Right lobe of liver (tissue), 4 donors: Measurements from ENCODE around the gene SCTR.

Experiments used
- CTCF ChIP-seq, 4 donors: fragments of 200-600 bp in 3 of 4; fragments of 450-650 bp in 1 of 4; IDR thresholded peaks; one replicate each; pipeline versions ENCODE4 v1.5.1 to v1.8.0; 2016 to 2022; ENCODE audit warnings: antibody characterized with exemption in 4 of 4, mild to moderate bottlenecking in 2 of 4
- POLR2A ChIP-seq: fragments of 450-650 bp; IDR thresholded peaks from one replicate; pipeline ENCODE4 v1.6.1; 2017; ENCODE audit warnings: antibody characterized with exemption, mild to moderate bottlenecking
- donor health status: DM: no; HTN: no; CAD: no.
- donor health status: DM: no; HTN: no; CAD: no.
- donor health status: DM: no; HTN: yes; CAD: no.

DNA sequence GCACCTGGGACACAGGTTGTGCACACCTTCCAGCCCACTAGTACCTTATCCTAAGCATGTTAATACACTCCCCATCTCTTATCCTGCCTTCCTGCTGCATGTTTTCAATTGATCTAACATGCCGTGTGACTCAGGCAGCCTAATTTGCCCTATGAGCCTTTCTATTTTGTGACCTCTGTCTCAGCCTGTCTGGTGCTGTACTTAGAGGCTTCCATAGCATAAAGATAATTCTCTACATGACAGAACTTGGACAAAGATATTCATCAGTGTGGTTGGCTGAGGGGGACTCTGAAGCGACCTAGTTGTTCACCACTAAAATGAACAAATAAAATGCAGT, 101.2 kb downstream of the SCTR start:
- no peak for TF ChIP-seq CTCF (IDR thresholded peaks at IDR 0.05)
- no peak for TF ChIP-seq POLR2A
